HAP-1 (cell line): ENCODE results near the gene HS6ST2.
A peak's percentile ranks its signal among the peaks of the same experiment; 100 is the strongest.
"Not testable (repeated sequence)": the region's sequence is repeated elsewhere in the genome, so short reads cannot be mapped to it uniquely, and the experiment has no call there.

ENCODE experiments used
- DNase-seq, 2 experiments: peaks; one replicate each; pipeline ENCODE4 v3.0.0-alpha.2; 2016 to 2020; ENCODE audit warnings: low spot score in 2 of 2
- H3K27me3 ChIP-seq: fragments of 250-450 bp; sonication (Bioruptor Pico); 2 replicates; pipeline ENCODE4 v1.5.1; 2020; ENCODE audit warnings: low read depth, mild to moderate bottlenecking, moderate library complexity
- H3K36me3 ChIP-seq: fragments of 250-450 bp; sonication (Bioruptor Pico); replicated peaks from 2 replicates; pipeline ENCODE4 v1.5.1; 2020; ENCODE audit warnings: mild to moderate bottlenecking
- H3K4me1 ChIP-seq: fragments of 250-450 bp; sonication (Bioruptor Pico); 2 replicates; pipeline ENCODE4 v1.5.1; 2020; ENCODE audit warnings: mild to moderate bottlenecking
- H3K4me3 ChIP-seq: fragments of 250-450 bp; sonication (Bioruptor Pico); 2 replicates; pipeline ENCODE4 v1.5.1; 2020; ENCODE audit warnings: mild to moderate bottlenecking, moderate library complexity
- H3K9me3 ChIP-seq: fragments of 250-450 bp; sonication (Bioruptor Pico); 2 replicates; pipeline ENCODE4 v1.5.1; 2020; ENCODE audit warnings: mild to moderate bottlenecking, moderate library complexity
- in situ Hi-C: fragments of 300-500 bp; cut with MboI; formaldehyde crosslinking; loops from 3 replicates; pipeline ENCODE4 v1.14.3; 2020; ENCODE audit warnings: low sequenced_read_pairs, inconsistent platforms, mixed read lengths

The HS6ST2 gene

DNA sequence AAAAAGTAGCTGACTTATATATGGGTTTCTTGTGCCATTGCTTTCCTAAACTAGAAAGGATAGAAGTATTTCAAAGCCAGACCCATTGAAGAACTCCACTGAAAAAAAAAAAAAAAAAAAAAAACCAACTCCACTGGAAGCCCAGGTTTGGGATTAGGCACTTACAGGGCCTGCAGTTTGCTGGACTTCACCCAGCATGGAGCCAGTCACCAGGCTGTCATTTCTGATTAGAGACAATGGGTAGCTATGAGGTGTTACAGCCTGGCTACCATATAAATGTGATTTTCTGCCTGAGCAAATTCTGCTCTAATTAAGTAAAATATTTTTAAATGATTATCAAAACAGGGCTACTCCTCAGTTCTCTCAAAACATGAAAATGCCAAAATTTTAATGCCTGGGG, 49.5 kb downstream of the HS6ST2 start:
- no peaks in the 10 kb centered on the region for H3K36me3 ChIP-seq
- in situ Hi-C loops = no loop called here
- no peak for DNase-seq
- no peak overlapping the region for H3K4me3 ChIP-seq
- H3K4me1 ChIP-seq = no peaks in the 10 kb centered on the region
- no peaks in the 10 kb centered on the region for H3K27me3 ChIP-seq
- H3K9me3 ChIP-seq = peaks cover 5% of the 10 kb centered on the region; the same call in 1 of the 2 replicates

DNA sequence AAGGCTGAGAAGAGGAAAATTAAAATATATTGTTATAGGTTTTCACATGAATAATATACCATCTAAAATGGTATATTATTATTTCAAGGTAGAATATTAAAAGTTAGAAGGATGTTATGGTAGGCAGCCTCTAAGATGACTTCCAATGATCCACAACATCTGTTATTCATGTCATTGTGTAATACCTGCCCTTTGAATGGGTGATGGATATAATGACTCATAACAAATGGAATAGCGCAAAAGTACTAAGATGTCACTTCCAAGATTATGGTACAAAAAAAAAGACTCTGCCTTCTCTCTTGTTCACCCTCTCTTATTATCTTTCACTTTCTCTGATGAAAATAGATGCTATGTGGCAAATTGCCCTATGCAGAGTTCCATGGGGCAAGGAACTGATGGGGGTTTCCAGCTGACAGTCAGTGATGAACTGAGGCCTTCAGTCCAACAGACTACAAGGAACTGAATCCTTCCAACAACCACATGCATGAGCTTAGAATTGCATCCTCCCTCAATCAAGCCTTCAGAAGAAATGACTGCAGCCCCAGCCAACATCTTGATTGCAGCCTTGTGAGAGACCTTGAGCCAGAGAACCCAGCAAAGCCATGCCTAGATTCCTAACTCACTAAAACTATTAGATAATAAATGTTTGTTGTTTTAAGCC, 57.7 kb downstream of the HS6ST2 start:
- Histone ChIP-seq H3K9me3 (no peaks in the 10 kb centered on the region), H3K4me1 (no peaks in the 10 kb centered on the region), H3K4me3 (no peak overlapping the region), H3K36me3 (no peaks in the 10 kb centered on the region), H3K27me3 (no peaks in the 10 kb centered on the region)
- no peak for DNase-seq
- in situ Hi-C loops = no loop called here

DNA sequence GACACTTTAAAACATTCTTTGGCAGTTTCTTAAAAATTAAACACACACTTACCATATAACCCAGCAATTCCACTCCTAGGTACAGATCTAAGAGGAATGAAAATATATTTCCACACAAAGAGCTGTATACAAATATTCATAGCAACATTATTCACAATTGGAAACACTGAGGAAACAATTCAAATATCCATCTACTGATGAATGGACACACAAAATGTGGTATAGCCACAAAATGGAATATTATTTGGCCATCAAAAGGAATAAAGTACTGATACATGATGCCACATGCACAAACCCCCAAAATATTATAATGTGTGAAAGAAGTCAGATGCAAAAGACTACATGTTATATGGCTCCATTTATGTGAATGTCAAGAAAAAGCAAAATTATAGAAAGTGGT, 70.9 kb downstream of the HS6ST2 start:
- in situ Hi-C loops = no loop called here
- Histone ChIP-seq H3K4me3 (no peak overlapping the region), H3K36me3 (no peaks in the 10 kb centered on the region), H3K27me3 (no peaks in the 10 kb centered on the region), H3K9me3 (no peaks in the 10 kb centered on the region), H3K4me1 (no peaks in the 10 kb centered on the region)
- no peak for DNase-seq

DNA sequence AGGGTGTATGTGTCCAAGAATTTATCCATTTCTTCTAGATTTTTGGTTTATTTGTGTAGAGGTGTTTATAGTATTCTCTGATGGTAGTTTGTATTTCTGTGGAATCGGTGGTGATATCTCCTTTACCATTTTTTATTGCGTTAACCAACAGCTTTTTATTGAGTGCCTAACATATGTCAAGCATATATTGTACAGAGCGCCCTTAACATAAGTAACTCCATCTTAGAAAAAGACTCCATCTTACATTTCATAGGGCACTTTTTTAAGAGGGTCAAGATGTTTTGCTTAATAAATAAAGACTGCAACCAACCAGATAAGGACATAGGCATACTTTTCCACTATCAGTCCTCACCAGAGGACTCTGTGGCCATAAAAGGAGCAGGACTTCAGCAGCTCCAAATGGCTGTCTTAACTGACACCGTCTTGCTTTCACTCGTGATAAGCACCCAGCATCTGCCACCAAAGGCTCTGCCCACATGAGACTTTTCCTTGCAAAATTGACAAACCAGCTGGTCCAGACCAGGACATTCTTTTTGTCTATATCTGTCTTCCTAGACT, 75.0 kb downstream of the HS6ST2 start:
- no peaks in the 10 kb centered on the region for H3K4me1 ChIP-seq
- DNase-seq = no peak
- no peaks in the 10 kb centered on the region for H3K27me3 ChIP-seq
- no peaks in the 10 kb centered on the region for H3K36me3 ChIP-seq
- H3K9me3 ChIP-seq = no peaks in the 10 kb centered on the region
- no peak overlapping the region for H3K4me3 ChIP-seq
- in situ Hi-C loops = no loop called here

DNA sequence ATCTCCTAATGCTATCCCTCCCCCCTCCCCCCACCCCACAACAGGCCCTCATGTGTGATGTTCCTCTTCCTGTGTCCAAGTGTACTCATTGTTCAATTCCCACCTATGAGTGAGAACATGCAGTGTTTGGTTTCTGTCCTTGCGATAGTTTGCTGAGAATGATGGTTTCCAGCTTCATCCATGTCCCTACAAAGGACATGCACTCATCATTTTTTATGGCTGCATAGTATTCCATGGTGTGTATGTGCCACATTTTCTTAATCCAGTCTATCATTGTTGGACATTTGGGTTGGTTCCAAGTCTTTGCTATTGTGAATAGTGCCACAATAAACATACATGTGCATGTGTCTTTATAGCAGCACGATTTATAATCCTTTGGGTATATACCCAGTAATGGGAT, 77.7 kb downstream of the HS6ST2 start:
- DNase-seq, in situ Hi-C loops, H3K4me3 ChIP-seq, H3K36me3 ChIP-seq, H3K27me3 ChIP-seq, H3K9me3 ChIP-seq: not testable (repeated sequence)
- H3K4me1 ChIP-seq = peaks cover 25% of the 10 kb centered on the region

DNA sequence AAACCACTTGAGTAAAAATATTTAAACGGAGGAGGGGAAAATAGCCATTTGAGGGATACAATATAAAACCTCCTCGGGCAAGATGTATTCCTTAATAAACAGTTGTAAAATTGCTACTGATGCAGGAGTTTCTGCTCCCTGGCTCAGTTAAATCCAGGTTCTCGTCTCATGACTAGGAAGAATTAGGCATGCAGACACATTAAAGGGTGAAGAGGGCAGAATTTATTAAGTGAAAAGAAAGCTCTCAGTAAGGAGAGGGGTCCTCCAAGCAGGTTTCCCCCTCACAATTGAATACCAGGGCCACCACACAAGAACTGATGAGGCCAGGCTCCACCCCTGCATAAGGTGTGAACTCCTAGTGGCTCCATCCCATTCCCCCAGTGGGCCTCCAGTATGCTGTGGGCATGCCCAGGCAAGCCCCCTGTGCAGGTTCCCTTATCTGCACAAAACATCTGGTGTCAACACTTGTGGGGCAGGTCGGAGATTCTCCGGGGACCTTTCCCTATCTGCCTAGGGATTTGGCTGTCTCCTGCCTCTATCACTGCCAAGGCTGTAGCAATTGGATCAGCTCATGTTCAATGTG, 80.4 kb downstream of the HS6ST2 start:
- no peak overlapping the region for H3K4me3 ChIP-seq
- H3K27me3 ChIP-seq = no peaks in the 10 kb centered on the region
- no peaks in the 10 kb centered on the region for H3K36me3 ChIP-seq
- DNase-seq = peak; percentile 9 to 65
- no peaks in the 10 kb centered on the region for H3K9me3 ChIP-seq
- in situ Hi-C loops = no loop called here
- H3K4me1 ChIP-seq = peaks cover 33% of the 10 kb centered on the region

DNA sequence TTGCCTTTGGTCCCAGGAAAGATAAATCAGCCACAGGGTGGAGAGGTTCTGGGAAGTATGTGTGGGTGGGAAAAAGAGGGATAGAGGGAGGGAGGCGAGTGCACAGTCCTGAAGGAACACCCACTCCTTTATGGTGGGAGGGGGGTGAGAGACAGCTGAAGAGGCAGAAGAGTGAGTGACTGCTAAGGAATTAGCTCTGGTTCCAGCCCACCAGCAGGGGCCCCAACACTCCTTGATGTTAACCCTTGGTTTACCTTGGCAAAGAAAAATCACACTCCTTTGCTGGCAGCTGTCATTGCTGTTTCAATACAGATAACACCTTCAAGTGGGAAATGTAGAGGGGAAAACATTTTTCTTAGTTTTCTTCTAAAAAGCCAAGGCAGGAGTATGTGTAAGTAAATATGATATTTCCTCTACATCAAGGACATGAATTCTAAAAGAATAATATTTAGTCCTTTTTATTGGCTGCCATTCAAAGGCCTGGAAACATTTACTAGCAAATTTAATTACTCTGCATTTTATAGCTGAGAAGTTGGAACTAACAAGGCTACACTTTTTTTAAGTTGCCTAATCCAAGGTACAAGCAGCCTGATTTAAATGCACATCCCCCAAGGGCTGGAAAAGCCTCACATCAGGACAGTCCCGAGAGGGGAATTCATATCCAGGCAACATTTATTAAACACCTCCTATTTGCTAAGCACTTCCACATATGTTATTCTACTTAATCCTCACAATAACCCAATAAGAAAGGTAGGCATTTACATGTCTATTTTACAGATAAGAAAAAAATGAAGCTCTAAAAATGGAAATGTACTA, 81.7 kb downstream of the HS6ST2 start:
- DNase-seq = peak; percentile 60 to 73
- no peak overlapping the region for H3K4me3 ChIP-seq
- no peaks in the 10 kb centered on the region for H3K9me3 ChIP-seq
- H3K4me1 ChIP-seq = peaks cover 33% of the 10 kb centered on the region
- in situ Hi-C loops = no loop called here
- no peaks in the 10 kb centered on the region for H3K36me3 ChIP-seq
- H3K27me3 ChIP-seq = no peaks in the 10 kb centered on the region

DNA sequence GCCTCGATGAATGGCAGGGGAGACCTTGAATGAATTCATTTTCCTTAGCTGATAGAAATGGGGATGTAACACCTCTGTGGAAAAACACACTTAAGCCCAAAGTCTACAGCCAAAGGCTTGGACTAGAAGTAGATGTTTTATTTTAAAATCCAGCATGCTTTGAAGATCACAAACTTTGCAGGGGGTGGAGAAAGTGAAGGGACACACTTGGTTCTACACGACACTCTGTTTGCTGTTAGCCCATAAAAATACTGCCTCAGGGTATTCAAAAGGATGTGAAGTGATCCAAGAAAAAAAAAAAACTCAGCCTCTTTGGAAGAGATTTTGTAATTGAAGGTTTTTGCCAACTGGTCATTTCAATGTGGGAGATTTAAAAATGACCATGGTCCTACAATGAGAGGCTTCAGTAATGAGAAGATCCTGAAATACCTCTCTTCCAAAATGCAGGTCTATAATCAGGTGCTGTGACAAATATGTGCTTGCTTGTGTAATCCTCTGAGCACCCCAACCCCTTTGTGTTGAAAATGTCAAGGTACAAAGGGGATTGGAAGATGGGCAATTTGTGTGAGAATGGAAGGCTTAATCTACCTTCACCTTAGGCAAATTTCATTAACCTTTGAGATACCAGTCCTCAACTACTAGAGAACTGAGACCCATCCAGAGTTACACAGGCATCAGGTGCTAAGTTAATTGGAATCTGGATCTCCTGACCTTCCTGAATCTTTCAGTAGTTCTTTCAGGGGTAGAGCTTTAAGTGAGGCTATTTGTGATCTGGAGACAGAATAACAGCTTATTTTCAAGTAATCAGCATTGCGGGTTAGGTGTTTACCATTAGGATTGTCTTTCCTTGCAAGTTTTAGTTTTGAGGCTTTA, 82.5 kb downstream of the HS6ST2 start:
- in situ Hi-C loops = no loop called here
- no peaks in the 10 kb centered on the region for H3K9me3 ChIP-seq
- no peaks in the 10 kb centered on the region for H3K36me3 ChIP-seq
- peaks cover 33% of the 10 kb centered on the region for H3K4me1 ChIP-seq
- no peak overlapping the region for H3K4me3 ChIP-seq
- H3K27me3 ChIP-seq = no peaks in the 10 kb centered on the region
- DNase-seq = peak; percentile 37 to 81

DNA sequence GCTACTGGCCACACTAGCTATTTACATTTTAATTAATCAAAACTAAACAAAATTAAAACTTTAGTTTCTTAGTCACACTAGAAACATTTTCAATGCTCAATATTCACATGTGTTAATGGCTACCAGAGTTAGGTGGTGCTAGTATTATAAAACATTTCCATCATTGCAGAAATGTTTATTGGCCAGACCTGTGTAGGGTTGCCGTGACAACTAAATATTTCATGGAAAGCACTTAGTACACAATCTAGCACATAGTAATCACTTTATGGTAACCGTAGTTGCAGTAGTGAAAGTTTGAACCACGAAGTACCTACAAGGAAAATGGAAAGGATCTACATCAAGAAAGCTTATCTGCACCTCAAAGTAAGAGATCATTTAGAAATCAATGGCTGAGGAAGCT, 95.9 kb downstream of the HS6ST2 start:
- in situ Hi-C loops = no loop called here
- Histone ChIP-seq H3K27me3 (no peaks in the 10 kb centered on the region), H3K9me3 (no peaks in the 10 kb centered on the region), H3K36me3 (no peaks in the 10 kb centered on the region), H3K4me1 (no peaks in the 10 kb centered on the region), H3K4me3 (no peak overlapping the region)
- DNase-seq = no peak

DNA sequence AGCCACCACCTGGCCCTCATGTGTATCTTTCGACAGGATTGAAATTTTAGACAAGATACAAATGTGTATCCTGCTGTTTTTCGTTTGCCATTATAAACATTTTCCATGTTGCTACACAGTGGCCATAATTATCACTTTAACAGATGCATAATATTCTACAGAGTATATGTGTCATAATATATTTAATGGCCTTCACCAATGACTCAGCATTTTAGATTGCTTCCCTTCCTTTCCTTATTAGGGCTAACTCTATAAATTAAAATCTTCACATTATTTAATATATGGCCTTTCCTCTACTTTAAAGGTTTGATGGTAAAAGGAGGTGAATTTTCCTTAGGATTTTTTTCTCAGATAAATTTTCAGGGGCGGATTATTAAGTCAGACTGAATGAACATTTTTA, 97.4 kb downstream of the HS6ST2 start:
- Histone ChIP-seq H3K4me1 (no peaks in the 10 kb centered on the region), H3K9me3 (no peaks in the 10 kb centered on the region), H3K4me3 (no peak overlapping the region), H3K36me3 (no peaks in the 10 kb centered on the region), H3K27me3 (no peaks in the 10 kb centered on the region)
- in situ Hi-C loops = no loop called here
- no peak for DNase-seq

DNA sequence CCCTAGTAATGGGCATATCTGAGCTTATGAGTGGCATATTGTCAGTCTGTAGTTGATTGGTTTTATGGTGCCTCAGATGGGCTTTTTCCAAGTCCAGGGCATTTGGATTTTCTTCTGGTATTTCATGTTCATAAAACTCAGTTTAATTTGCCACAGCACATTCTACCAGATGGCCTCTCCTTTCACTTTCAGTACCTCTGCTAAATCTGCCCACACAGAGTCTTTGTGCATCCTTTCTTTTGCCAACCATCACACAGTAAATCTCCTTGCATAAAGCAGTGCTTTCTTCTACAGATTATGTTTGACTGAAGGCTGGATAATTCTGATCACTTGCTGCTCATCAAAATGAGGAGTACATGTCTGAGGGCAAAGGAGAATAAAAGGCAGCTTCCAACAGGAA, 98.2 kb downstream of the HS6ST2 start:
- Histone ChIP-seq H3K4me3 (no peak overlapping the region), H3K4me1 (no peaks in the 10 kb centered on the region), H3K9me3 (no peaks in the 10 kb centered on the region), H3K36me3 (no peaks in the 10 kb centered on the region), H3K27me3 (no peaks in the 10 kb centered on the region)
- no peak for DNase-seq
- in situ Hi-C loops = no loop called here

DNA sequence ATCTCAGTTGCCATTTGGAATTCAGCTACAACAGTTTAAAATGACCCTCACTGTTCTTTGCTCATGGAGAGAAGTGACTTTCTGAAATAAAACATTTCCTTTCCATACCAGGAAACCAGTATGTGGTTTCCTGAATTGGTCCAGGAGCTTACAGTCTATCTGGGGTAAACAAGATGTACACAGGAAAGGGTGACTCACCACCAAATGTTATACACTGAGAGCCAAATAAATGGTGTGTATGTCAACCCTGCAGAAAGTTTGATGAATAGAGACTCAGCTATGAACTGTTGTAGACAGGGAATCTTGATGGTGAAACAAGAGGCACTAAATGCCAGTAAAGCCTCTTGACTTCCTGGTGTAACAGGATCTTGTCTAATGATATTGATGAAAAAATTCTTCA, 100.4 kb downstream of the HS6ST2 start:
- Histone ChIP-seq H3K27me3 (no peaks in the 10 kb centered on the region), H3K4me1 (no peaks in the 10 kb centered on the region), H3K4me3 (no peak overlapping the region), H3K9me3 (no peaks in the 10 kb centered on the region), H3K36me3 (no peaks in the 10 kb centered on the region)
- in situ Hi-C loops = no loop called here
- DNase-seq = no peak

DNA sequence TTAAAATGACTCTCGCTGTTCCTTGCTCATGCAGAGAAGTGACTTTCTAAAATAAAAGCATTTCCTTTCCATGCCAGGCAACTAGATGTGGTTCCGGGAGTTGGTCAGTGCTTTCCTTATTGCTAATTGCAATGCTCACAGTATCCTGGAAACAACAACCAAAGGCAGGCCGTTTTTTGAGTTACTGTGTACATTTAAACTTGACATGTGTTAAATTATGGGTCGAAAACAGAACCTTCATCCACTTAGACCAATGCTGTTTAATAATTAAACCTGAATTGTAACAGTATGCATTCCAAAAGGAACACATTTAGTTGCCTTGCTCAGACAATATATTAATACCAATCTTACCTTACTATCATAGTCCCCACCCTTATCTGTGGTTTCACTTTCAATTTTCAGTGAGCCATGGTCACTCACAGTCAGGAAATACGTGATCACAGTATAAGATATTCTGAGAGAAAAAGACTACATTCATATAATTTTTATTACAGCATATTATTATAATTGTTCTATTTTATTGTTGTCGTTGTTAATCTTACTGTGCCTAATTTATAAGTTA, 102.6 kb downstream of the HS6ST2 start:
- Histone ChIP-seq H3K4me3 (no peak overlapping the region), H3K9me3 (no peaks in the 10 kb centered on the region), H3K27me3 (no peaks in the 10 kb centered on the region), H3K36me3 (no peaks in the 10 kb centered on the region), H3K4me1 (no peaks in the 10 kb centered on the region)
- in situ Hi-C loops = no loop called here
- DNase-seq = no peak
